HepG2 (cell line): ENCODE measurements around the gene SMIM24. TPM values are rescaled to one million over a fixed set of nuclear protein-coding genes. Genes with fewer than 3 reads are reported as not detected.

Experiments used
- AGO2 ChIP-seq: fragments of 200-400 bp; formaldehyde crosslinking; optimal IDR thresholded peaks from 2 replicates; pipeline ENCODE3; 2017; ENCODE audit warnings: mild to moderate bottlenecking, low read depth, low read length, moderate library complexity
- ARNTL ChIP-seq: sonication (generic); formaldehyde crosslinking; IDR thresholded peaks from 2 replicates; pipeline ENCODE4 v1.4.0; 2020; ENCODE audit warnings: mild to moderate bottlenecking, missing genetic modification reagents
- ATF1 ChIP-seq: IDR thresholded peaks from 2 replicates; pipeline ENCODE4 v1.6.1; 2016; ENCODE audit warnings: mild to moderate bottlenecking, control low read depth
- GABPB1 ChIP-seq: IDR thresholded peaks from 2 replicates; pipeline ENCODE4 v1.6.1; 2016; ENCODE audit warnings: mild to moderate bottlenecking, missing genetic modification reagents, moderate library complexity, missing compliant biosample characterization
- HMGA1 ChIP-seq: sonication (generic); formaldehyde crosslinking; conservative IDR thresholded peaks from 2 replicates; pipeline ENCODE4 v1.4.0; 2020; ENCODE audit warnings: missing genetic modification reagents
- KDM3A ChIP-seq: IDR thresholded peaks from 2 replicates; pipeline ENCODE4 v1.6.1; 2018; ENCODE audit warnings: low read depth, missing compliant biosample characterization
- KLF13 ChIP-seq: sonication (generic); formaldehyde crosslinking; IDR thresholded peaks from 2 replicates; pipeline ENCODE4 v1.4.0; 2020; ENCODE audit warnings: mild to moderate bottlenecking, missing genetic modification reagents
- NFE2L2 ChIP-seq: fragments of 150-350 bp; IDR thresholded peaks from 2 replicates; pipeline ENCODE4 v1.6.1; 2014; ENCODE audit warnings: low read length
- NFIC ChIP-seq: IDR thresholded peaks from 2 replicates; pipeline ENCODE4 v1.6.1; 2012; ENCODE audit warnings: mild to moderate bottlenecking, low read length, inconsistent platforms
- PITX1 ChIP-seq: sonication (generic); formaldehyde crosslinking; IDR thresholded peaks from 2 replicates; pipeline ENCODE4 v1.5.1; 2020; ENCODE audit warnings: mild to moderate bottlenecking, missing genetic modification reagents
- POLR2A ChIP-seq, 2 experiments: IDR thresholded peaks; 2 replicates each; pipeline ENCODE4 v1.6.1; 2011; ENCODE audit warnings: low read depth in 2 of 2, low read length in 2 of 2, mild to moderate bottlenecking in 1 of 2, moderate library complexity in 1 of 2; ENCODE audit not compliant: insufficient read depth in 1 of 2
- POLR2AphosphoS5 ChIP-seq: IDR thresholded peaks from 2 replicates; pipeline ENCODE4 v1.6.1; 2012; ENCODE audit warnings: low read depth, low read length
- PRPF4 ChIP-seq: fragments of 200-400 bp; formaldehyde crosslinking; IDR thresholded peaks from 2 replicates; pipeline ENCODE4 v1.6.1; 2016; ENCODE audit warnings: low read length, low read depth; ENCODE audit not compliant: poor library complexity, severe bottlenecking
- RARA ChIP-seq: IDR thresholded peaks from 2 replicates; pipeline ENCODE4 v1.6.1; 2016; ENCODE audit warnings: missing genetic modification reagents, missing compliant biosample characterization
- SCMH1 ChIP-seq: sonication (generic); formaldehyde crosslinking; IDR thresholded peaks from 2 replicates; pipeline ENCODE4 v1.9.0; 2021; ENCODE audit warnings: missing genetic modification reagents, mild to moderate bottlenecking, borderline replicate concordance
- SP4 ChIP-seq: sonication (generic); formaldehyde crosslinking; IDR thresholded peaks from 2 replicates; pipeline ENCODE4 v1.8.1; 2023; ENCODE audit warnings: mild to moderate bottlenecking, missing genetic modification reagents
- STAG1 ChIP-seq: sonication (generic); formaldehyde crosslinking; IDR thresholded peaks from 2 replicates; pipeline ENCODE4 v1.4.0; 2020; ENCODE audit warnings: missing genetic modification reagents
- ZFP36L2 ChIP-seq: sonication (generic); formaldehyde crosslinking; IDR thresholded peaks from 2 replicates; pipeline ENCODE4 v1.4.0; 2020; ENCODE audit warnings: missing genetic modification reagents
- ZNF180 ChIP-seq: sonication (generic); formaldehyde crosslinking; IDR thresholded peaks from 2 replicates; pipeline ENCODE4 v1.4.0; 2020; ENCODE audit warnings: low read depth, missing genetic modification reagents, borderline replicate concordance
- ZNF564 ChIP-seq: sonication (generic); formaldehyde crosslinking; IDR thresholded peaks from 2 replicates; pipeline ENCODE4 v1.8.1; 2023; ENCODE audit warnings: mild to moderate bottlenecking, missing genetic modification reagents
- ZNF776 ChIP-seq: sonication (generic); formaldehyde crosslinking; IDR thresholded peaks from 2 replicates; pipeline ENCODE4 v1.4.0; 2020; ENCODE audit warnings: mild to moderate bottlenecking, missing genetic modification reagents
- polyA plus RNA-seq, 8 experiments: library from polyadenylated mRNA; depleted of rRNA in 3 of 8; stranded (reverse) in 7 of 8; unstranded in 1 of 8; fragments of >200 nt; fragmentation: Illumina TruSeq in 4 of 8; extraction: Trizol in 4 of 8; gene quantifications; 2 replicates each; pipeline versions ENCODE4 v1.2.1 to v1.2.3, GENCODE V29; 2011 to 2016; ENCODE audit warnings: low read depth in 4 of 8, missing spikeins in 1 of 8, mixed read lengths in 1 of 8; ENCODE audit not compliant: insufficient read depth in 1 of 8
- total RNA-seq, 5 experiments: library from RNA; depleted of rRNA; stranded (reverse); fragments of >200 nt; fragmentation: Illumina TruSeq; extraction: Trizol; gene quantifications; 2 replicates each; pipeline ENCODE4 v1.2.3, GENCODE V29; 2016; ENCODE audit warnings: low read depth in 1 of 5
- TF ChIP-seq, protein P1 (sequence below): sonication (generic); formaldehyde crosslinking; IDR thresholded peaks from 2 replicates; pipeline ENCODE4 v1.4.0; 2020; ENCODE audit warnings: missing genetic modification reagents
- TF ChIP-seq, protein P2 (sequence below): sonication (generic); formaldehyde crosslinking; IDR thresholded peaks from 2 replicates; pipeline ENCODE4 v1.4.0; 2020; ENCODE audit warnings: missing genetic modification reagents
- TF ChIP-seq, protein P3 (sequence below): IDR thresholded peaks from 2 replicates; pipeline ENCODE4 v1.6.1; 2016; ENCODE audit warnings: control low read depth

The SMIM24 gene
- total and polyA plus RNA-seq, 2 of the 13 experiments (the other 11 are each of a cell fraction or from before 2014, with no cell fraction given), result 11.2 to 70.6 TPM

DNA sequence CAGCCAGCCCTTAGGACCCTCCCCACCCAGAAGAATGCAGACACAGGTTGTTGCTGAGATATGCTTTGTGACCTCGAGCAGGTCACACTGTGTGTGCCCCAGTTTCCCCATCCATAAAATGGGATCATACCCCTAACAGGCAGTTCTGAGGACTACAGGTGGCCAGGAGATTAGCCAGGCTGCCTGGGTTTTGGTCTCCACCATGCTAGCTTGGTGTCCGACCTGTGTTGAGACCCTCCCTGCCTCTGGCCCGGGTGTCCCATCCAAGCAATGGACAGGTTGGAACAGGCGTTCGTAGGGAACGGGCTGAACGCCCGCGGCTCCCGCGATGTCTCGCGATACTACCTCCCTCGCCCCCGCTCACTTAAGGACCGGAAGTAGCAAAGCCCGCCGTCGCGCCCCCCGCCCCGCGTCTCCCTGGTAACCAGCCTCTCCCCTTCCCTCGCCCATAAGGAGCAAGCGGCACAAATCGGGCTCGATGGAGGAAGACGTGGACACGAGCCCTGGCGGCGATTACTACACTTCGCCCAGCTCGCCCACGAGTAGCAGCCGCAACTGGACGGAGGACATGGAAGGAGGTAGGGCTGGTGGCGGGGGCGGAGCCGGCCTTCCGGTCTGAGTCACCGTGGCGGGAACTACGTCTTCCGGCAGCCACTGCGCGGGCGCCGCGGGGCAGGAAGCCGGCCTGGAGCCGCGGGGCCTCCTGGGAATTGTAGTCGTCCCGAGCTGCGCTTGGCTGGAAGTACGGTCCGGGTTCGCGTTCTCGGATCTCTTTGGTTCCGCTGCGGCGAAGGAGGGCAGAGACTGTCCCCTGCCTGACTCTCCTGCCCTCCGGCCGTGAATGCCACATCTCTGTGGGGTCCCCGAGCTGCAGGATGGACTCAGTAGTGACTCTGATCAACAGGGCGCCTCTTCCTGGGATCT lies 45.4 kb downstream of the SMIM24 start (continued):
- TF ChIP-seq, protein P1, sequence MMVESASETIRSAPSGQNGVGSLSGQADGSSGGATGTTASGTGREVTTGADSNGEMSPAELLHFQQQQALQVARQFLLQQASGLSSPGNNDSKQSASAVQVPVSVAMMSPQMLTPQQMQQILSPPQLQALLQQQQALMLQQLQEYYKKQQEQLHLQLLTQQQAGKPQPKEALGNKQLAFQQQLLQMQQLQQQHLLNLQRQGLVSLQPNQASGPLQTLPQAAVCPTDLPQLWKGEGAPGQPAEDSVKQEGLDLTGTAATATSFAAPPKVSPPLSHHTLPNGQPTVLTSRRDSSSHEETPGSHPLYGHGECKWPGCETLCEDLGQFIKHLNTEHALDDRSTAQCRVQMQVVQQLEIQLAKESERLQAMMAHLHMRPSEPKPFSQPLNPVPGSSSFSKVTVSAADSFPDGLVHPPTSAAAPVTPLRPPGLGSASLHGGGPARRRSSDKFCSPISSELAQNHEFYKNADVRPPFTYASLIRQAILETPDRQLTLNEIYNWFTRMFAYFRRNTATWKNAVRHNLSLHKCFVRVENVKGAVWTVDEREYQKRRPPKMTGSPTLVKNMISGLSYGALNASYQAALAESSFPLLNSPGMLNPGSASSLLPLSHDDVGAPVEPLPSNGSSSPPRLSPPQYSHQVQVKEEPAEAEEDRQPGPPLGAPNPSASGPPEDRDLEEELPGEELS, result no peak
- TF ChIP-seq HMGA1 (CRISPR knock-in tag), result no peak
- no peak for TF ChIP-seq STAG1
- peak; percentile 46 for TF ChIP-seq SP4 (CRISPR knock-in tag)
- TF ChIP-seq, protein P2, sequence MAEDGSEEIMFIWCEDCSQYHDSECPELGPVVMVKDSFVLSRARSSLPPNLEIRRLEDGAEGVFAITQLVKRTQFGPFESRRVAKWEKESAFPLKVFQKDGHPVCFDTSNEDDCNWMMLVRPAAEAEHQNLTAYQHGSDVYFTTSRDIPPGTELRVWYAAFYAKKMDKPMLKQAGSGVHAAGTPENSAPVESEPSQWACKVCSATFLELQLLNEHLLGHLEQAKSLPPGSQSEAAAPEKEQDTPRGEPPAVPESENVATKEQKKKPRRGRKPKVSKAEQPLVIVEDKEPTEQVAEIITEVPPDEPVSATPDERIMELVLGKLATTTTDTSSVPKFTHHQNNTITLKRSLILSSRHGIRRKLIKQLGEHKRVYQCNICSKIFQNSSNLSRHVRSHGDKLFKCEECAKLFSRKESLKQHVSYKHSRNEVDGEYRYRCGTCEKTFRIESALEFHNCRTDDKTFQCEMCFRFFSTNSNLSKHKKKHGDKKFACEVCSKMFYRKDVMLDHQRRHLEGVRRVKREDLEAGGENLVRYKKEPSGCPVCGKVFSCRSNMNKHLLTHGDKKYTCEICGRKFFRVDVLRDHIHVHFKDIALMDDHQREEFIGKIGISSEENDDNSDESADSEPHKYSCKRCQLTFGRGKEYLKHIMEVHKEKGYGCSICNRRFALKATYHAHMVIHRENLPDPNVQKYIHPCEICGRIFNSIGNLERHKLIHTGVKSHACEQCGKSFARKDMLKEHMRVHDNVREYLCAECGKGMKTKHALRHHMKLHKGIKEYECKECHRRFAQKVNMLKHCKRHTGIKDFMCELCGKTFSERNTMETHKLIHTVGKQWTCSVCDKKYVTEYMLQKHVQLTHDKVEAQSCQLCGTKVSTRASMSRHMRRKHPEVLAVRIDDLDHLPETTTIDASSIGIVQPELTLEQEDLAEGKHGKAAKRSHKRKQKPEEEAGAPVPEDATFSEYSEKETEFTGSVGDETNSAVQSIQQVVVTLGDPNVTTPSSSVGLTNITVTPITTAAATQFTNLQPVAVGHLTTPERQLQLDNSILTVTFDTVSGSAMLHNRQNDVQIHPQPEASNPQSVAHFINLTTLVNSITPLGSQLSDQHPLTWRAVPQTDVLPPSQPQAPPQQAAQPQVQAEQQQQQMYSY (CRISPR knock-in tag), result no peak
- TF ChIP-seq POLR2AphosphoS5, result peak; percentile 55; the same call in 1 of the 2 replicates
- TF ChIP-seq GABPB1 (CRISPR knock-in tag), result peak; percentile 98
- TF ChIP-seq PRPF4, result no peak
- peak; percentile 52 to 58; a peak in 3 of 4 replicates for TF ChIP-seq POLR2A (IDR thresholded peaks at IDR 0.05; ENCODE audit: insufficient read depth in 1 of 2, low read depth in 2 of 2, low read length in 2 of 2)
- TF ChIP-seq NFE2L2, result no peak
- TF ChIP-seq, protein P3, sequence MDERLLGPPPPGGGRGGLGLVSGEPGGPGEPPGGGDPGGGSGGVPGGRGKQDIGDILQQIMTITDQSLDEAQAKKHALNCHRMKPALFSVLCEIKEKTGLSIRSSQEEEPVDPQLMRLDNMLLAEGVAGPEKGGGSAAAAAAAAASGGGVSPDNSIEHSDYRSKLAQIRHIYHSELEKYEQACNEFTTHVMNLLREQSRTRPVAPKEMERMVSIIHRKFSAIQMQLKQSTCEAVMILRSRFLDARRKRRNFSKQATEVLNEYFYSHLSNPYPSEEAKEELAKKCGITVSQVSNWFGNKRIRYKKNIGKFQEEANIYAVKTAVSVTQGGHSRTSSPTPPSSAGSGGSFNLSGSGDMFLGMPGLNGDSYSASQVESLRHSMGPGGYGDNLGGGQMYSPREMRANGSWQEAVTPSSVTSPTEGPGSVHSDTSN (CRISPR knock-in tag), result no peak
- TF ChIP-seq NFIC, result no peak
- TF ChIP-seq PITX1 (CRISPR knock-in tag), result no peak; the same call in 1 of the 2 replicates
- no peak for TF ChIP-seq ZNF564 (CRISPR knock-in tag)
- no peak for TF ChIP-seq RARA (CRISPR knock-in tag)
- TF ChIP-seq SCMH1, result no peak
- 0 out of 2 replicates have a peak, but pooled peaks have one; percentile 27 for TF ChIP-seq ZNF776 (CRISPR knock-in tag)
- TF ChIP-seq KDM3A (CRISPR knock-in tag), result 0 out of 2 replicates have a peak, but pooled peaks have one; percentile 47
- peak; percentile 76 for TF ChIP-seq AGO2
- TF ChIP-seq ARNTL, result 0 out of 2 replicates have a peak, but pooled peaks have one; percentile 36
- TF ChIP-seq ZFP36L2 (CRISPR knock-in tag), result no peak
- TF ChIP-seq ZNF180, result no peak
- TF ChIP-seq ATF1 (CRISPR knock-in tag), result 0 out of 2 replicates have a peak, but pooled peaks have one; percentile 18
- no peak for TF ChIP-seq KLF13 (CRISPR knock-in tag)
